ENCODE measurements around the gene ACTBL2.

DNA sequence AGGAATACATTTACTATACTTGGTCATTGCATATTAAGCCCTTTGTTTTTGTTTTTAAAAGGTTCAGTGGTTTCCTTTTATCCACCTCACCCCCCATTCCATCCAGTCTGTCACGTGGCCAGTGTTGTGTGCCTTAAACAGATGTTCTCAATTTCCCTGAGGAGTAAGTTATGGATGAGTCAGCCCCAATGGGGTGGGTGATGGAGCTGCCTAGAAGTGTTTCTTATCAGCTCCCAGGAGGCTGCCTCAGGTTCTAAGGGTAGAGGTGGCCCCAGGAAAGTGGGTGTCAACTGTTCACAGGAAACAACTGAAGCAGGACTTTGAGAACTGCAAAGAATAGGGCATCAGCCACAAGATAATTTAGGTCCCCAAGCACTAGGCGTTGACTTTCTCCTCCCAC is 41.1 kb downstream of the ACTBL2 start:
- TF ChIP-seq, protein P1, sequence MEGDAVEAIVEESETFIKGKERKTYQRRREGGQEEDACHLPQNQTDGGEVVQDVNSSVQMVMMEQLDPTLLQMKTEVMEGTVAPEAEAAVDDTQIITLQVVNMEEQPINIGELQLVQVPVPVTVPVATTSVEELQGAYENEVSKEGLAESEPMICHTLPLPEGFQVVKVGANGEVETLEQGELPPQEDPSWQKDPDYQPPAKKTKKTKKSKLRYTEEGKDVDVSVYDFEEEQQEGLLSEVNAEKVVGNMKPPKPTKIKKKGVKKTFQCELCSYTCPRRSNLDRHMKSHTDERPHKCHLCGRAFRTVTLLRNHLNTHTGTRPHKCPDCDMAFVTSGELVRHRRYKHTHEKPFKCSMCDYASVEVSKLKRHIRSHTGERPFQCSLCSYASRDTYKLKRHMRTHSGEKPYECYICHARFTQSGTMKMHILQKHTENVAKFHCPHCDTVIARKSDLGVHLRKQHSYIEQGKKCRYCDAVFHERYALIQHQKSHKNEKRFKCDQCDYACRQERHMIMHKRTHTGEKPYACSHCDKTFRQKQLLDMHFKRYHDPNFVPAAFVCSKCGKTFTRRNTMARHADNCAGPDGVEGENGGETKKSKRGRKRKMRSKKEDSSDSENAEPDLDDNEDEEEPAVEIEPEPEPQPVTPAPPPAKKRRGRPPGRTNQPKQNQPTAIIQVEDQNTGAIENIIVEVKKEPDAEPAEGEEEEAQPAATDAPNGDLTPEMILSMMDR (conservative IDR thresholded peaks at IDR 0.05; ENCODE audit: low read depth, low read length) = no peak
- TF ChIP-seq EZH2 (IDR thresholded peaks at IDR 0.05; ENCODE audit: low read length, unreplicated experiment) (no peak), EZH2phosphoT487 (IDR thresholded peaks at IDR 0.05; ENCODE audit: borderline replicate concordance, low read length) (no peak)

Measured in PC-3 (cell line).